ENCODE results near the gene CHMP6. TPM values are rescaled to one million over a fixed set of nuclear protein-coding genes. Genes with fewer than 3 reads are reported as not detected.

Gene CHMP6
- total and polyA plus RNA-seq, 8 donors = 5.4 to 117 (median 24.5) TPM

DNA sequence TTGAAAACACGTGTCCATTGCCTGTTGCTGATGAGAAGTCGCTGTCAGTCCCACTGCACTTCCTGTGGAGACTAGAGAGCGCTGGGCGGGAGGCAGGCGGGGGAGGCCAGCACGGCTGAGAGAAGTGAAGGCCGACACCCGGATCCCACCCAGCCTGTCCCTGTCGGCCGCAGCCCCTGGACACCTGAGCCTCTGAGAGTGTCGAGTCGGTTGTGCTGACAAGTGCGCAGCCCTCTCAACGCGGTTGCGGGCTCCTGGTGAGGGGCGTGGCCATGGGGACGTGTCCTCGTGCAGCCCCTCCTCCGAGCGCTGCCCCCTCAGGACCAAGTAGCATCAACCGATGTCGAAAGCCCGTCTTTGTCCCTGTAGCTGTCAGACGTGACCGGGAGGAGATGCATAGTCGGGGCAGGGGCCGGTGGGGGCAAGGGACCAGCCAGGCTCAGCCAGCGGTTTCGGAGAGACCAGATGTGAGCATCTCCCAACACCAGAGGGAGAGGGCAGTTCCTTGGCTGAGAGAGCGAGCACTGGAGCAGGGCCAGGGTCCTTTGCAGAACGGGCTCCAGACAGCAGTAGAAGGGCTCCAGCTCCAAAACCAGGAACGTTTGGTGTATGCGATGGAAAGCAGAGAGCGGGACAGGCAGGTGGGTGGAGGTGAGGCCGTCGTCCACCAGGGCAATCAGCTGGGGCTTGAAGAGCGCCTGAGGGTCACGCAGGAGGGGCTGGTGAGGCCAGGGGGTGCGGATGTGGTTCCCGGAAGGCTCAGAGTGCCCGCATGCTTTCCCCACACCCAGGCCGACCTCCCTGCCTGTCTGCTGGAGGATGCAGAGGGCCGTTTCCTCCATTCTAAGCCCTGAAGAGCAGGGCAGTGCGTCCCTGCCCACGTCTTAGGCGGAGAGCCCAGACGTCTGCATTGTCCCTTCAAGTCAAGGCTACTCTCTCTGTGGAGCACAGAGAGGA, 43.3 kb upstream of the CHMP6 start:
- Histone ChIP-seq H3K36me3 (peaks cover 27 to 72% (median 71%) of the 10 kb centered on the region in 4 donors), H3K4me1 (peaks cover 0 to 6% (median 3%) of the 10 kb centered on the region in 4 donors), H3K27ac (peak overlapping the region in 2 of 5 donors; percentile 29 to 41), H3K4me3 (no peak overlapping the region), H3K27me3 (no peaks in the 10 kb centered on the region), H3K9me3 (no peaks in the 10 kb centered on the region)
- TF ChIP-seq EP300 (IDR thresholded peaks at IDR 0.05) (no peak), POLR2A (IDR thresholded peaks at IDR 0.05) (no peak), CTCF (IDR thresholded peaks at IDR 0.05) (no peak), POLR2AphosphoS5 (IDR thresholded peaks at IDR 0.05) (no peak)
- WGBS, 5 donors = 76 to 94% (median 90%) methylated on average over 40 to 48 of the region's 48 CpGs
- intact Hi-C loops (cut with DNase I; ENCODE audit: low total_unique reads) = no loop called here
- DNase-seq = no peak

DNA sequence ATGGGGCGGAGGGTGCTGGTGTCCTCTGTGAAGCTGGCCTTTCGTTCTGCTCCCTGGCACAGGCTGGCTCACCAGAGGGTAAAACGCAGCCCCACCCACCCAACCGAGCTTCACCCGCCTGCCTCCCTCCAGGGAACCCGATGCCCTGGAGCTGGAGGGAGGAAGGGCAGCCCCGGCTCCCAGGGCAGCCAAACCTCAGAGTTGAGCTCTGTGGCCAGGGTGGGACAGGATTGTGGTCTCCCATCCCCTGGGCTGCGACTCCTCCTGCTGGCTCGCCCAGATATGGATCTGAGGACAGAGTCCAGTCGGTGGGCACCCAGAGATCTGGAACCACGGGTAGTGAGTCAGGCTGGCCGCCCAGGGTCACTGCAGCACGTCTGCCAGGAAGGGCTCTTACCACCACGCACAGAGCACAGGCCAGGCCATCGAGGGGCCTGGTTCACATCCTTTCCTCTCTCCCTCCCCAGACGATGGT, 42.6 kb upstream of the CHMP6 start:
- DNase-seq = no peak
- no peaks in the 10 kb centered on the region for H3K9me3 ChIP-seq
- 72 to 91% (median 86%) methylated on average over 10 to 16 of the region's 16 CpGs for WGBS, 5 donors
- H3K4me3 ChIP-seq = no peak overlapping the region
- peak overlapping the region in 2 of 5 donors; percentile 29 to 41 for H3K27ac ChIP-seq
- H3K27me3 ChIP-seq = no peaks in the 10 kb centered on the region
- H3K4me1 ChIP-seq = no peaks in the 10 kb centered on the region
- H3K36me3 ChIP-seq = peaks cover 27 to 79% (median 78%) of the 10 kb centered on the region in 4 donors
- intact Hi-C loops (cut with DNase I; ENCODE audit: low total_unique reads) = no loop called here
- TF ChIP-seq EP300 (IDR thresholded peaks at IDR 0.05) = no peak

DNA sequence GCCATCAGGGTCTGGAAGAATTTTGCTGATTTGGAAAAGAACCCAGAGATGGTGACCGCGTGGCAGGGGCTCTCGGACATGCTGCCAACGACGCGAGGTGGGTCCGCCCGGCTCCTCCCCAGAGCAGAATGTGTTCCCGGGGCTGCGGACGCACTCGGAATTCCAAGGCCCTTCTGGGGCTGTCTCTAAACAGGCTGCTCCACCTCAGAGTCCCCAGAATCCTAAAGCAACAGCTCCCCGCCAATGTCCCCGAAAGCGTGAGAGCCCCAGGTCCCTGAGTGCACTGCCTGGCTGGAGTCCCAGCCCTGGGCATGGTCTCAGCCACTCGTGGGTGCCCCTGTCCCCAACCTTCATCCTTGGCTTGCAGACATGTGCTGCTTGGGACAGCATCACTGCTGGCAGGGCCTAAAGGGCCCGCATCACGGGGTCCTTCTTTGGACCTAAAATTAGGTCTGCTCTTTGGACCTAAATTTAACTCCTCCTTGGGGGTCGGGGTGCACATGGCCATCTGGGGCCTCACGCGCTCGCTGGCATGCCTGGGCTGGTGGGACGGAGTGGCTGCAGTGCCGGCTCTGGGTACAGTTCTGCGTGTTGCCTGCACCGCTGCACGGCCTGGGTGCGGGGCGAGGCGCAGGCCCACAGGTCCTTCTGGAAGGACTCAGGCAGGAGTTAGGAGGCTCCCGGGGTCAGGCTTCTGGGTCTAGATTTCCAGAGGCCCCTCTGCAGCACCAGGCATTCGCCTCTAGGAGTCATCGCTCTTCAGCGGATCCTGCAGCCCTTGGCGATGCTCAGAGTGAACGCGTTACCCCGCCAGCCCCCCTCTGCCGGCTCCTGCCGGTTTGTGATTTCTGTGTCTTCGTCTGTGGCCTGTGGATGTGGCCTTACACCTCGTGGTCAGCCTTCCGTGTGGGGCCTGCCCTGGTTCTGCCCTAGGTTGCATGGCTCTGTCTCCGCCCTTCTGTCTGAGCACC, 41.9 kb upstream of the CHMP6 start:
- no peaks in the 10 kb centered on the region for H3K27me3 ChIP-seq
- no peaks in the 10 kb centered on the region for H3K9me3 ChIP-seq
- no peak overlapping the region for H3K4me3 ChIP-seq
- TF ChIP-seq POLR2A (IDR thresholded peaks at IDR 0.05) (no peak), POLR2AphosphoS5 (IDR thresholded peaks at IDR 0.05) (no peak), EP300 (IDR thresholded peaks at IDR 0.05) (no peak), CTCF (IDR thresholded peaks at IDR 0.05) (no peak)
- 87 to 98% (median 91%) methylated on average over 8 to 44 of the region's 44 CpGs for WGBS, 5 donors
- H3K27ac ChIP-seq = peak overlapping the region in 2 of 5 donors; percentile 29 to 41
- no peak for DNase-seq
- intact Hi-C loops (cut with DNase I; ENCODE audit: low total_unique reads) = no loop called here
- H3K36me3 ChIP-seq = peaks cover 27 to 80% (median 78%) of the 10 kb centered on the region in 4 donors
- H3K4me1 ChIP-seq = no peaks in the 10 kb centered on the region

- no peak for DNase-seq
- Histone ChIP-seq H3K4me3 (no peak overlapping the region), H3K36me3 (peaks cover 27 to 86% (median 79%) of the 10 kb centered on the region in 4 donors), H3K4me1 (no peaks in the 10 kb centered on the region), H3K9me3 (no peaks in the 10 kb centered on the region), H3K27me3 (no peaks in the 10 kb centered on the region), H3K27ac (no peak overlapping the region)
- intact Hi-C loops (cut with DNase I; ENCODE audit: low total_unique reads) = no loop called here
- 85 to 93% (median 88%) methylated on average over 8 to 17 of the region's 17 CpGs for WGBS, 5 donors
- TF ChIP-seq POLR2AphosphoS5 (IDR thresholded peaks at IDR 0.05) (no peak), EP300 (IDR thresholded peaks at IDR 0.05) (no peak), CTCF (IDR thresholded peaks at IDR 0.05) (no peak), POLR2A (IDR thresholded peaks at IDR 0.05) (no peak)
These were observed 41.0 kb upstream of the CHMP6 start for GRCh38 chr17:80950466-80951120.
